KOPT-K1 (cell line): ENCODE measurements around the gene HMGCS2.

Source experiments
- H3K27ac ChIP-seq: fragments of 200-600 bp; sonication (generic); 2 replicates; pipeline ENCODE4 v1.5.1; 2016; ENCODE audit warnings: antibody characterized with exemption, mild to moderate bottlenecking, low read depth, low read length; ENCODE audit not compliant: poor library complexity, severe bottlenecking
- H3K36me3 ChIP-seq: fragments of 200-600 bp; sonication (generic); 2 replicates; pipeline ENCODE4 v1.5.1; 2017; ENCODE audit warnings: antibody characterized with exemption, mild to moderate bottlenecking, low read length, moderate library complexity; ENCODE audit not compliant: insufficient read depth
- H3K9me3 ChIP-seq: fragments of 200-600 bp; sonication (generic); 2 replicates; pipeline ENCODE4 v1.5.1; 2017; ENCODE audit warnings: antibody characterized with exemption, low read length, mild to moderate bottlenecking; ENCODE audit not compliant: insufficient read depth, poor library complexity, severe bottlenecking

The HMGCS2 gene

DNA sequence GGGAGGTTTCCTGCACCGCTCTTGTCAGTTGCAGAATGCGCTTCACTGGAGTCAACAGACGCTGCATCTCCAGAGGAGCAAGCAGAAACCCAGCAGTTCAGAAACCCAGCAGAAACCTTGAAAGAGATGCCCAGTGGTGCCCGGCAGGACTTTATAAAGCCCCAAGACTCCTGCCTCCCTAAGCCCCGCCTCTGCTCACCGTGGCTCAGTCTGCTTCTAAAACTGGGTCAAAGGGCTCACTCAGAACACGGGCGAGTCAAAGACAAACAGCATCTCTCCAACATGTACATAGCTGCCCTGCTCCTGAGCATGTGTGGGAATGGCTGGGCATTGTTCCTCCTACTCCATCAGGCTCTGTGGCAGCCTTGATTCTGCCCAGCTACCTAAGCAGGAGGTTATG lies at the start of gene HMGCS2:
Gene HMGCS2 (minus strand): TSS at position 128 of the 400 bp plus-strand sequence. CDS start 61 bp downstream, at position 67.
- Histone ChIP-seq H3K9me3 (no peaks in the 10 kb centered on the region), H3K36me3 (no peaks in the 10 kb centered on the region), H3K27ac (no peak within 1 kb of the TSS)

DNA sequence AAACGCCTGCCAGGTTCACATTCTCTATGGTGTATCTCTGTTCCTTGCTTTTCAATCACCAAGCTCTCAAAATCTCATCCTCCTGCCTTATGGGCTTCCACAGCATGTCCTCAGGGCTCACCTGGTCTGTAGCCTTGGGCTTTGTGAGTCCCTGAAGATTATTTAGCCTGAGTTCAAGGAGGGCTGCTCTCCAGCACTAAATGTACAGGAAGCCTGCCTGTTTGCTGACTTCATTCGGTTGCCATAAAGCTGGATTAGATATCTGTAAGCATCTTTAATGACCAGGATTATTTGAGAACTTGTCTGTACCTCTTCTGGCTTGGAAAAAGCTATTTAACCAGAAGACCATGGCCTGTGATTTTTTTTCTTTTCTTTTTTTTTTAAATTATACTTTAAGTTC lies 49.5 kb upstream of the HMGCS2 start:
- Histone ChIP-seq H3K36me3 (no peaks in the 10 kb centered on the region), H3K9me3 (no peaks in the 10 kb centered on the region), H3K27ac (no peak overlapping the region)

DNA sequence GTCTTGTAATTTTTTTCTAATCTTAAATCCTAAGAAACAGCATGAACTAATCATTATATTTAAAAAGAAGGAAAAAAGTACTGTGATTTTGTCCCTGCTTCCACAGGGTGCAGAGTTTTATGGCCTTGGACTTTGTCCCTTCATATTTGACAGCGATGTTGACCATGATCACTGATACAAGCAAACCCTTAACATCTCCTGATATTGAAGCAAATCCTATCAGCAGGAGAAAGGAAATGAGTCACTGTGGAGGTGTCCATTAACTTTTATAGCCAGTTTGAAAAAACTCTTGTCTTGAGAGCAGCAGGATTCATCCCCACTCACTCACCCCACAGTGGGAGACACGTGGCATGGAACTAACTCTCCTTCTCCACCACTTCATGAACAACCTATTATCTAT lies 47.7 kb upstream of the HMGCS2 start:
- Histone ChIP-seq H3K36me3 (no peaks in the 10 kb centered on the region), H3K9me3 (no peaks in the 10 kb centered on the region), H3K27ac (no peak overlapping the region)

DNA sequence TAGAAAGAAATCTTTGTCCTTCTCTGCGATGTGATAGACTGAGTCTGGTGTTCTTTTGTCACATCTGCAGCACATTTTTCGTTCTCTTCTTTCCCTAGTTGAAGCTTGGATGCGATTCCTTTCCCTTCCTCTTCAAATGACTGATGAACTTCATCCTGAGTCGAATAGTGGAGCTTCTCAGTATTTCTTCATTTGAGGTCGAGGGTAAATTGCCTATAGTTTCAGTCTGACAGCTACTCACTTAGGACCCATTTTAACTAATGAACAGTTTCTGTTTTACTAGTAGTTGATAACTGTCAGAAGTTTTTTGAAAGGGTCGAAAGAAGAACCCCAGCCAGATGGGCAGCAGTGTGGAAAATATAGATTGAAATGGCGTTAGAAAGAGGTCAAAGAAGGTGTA lies 47.2 kb upstream of the HMGCS2 start:
- Histone ChIP-seq H3K27ac (no peak overlapping the region), H3K36me3 (no peaks in the 10 kb centered on the region), H3K9me3 (no peaks in the 10 kb centered on the region)

DNA sequence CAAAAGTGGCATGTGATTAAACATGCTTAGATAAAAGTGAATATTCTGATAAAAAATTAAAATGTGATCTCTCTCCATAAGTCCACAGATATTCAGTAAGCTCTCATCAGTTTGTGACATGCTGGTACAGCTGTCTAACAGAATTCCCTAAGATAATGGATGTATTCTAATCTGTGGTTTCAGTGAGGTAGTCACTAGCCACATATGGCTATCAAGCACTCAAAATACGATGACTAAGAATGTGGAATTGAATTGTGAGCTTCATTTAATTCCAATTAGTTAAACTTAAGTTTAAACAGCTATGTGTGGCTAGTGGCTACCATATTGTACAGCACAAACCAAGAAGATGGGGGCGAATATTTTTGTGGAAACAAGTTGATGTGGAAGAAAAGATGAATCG lies 46.7 kb upstream of the HMGCS2 start:
- Histone ChIP-seq H3K27ac (no peak overlapping the region), H3K36me3 (no peaks in the 10 kb centered on the region), H3K9me3 (no peaks in the 10 kb centered on the region)

DNA sequence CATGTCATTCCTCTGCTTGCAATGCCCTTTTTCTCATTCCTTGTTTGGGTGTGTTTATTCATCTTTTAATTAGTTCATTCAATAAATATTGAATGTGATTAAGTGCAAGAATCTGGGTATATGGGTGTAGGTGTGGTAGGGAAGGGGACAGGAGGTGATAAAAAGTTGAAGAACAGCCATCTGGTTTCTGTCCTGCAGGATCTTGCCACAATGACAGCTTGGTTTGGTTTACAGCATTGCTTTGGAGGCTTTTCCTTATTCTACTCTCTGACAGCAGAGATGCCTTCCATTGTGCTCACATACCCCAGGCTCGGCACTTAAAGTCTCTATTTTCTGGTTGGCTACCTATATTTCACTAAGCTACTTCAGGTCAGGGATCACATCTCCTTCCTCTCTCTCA lies 45.6 kb upstream of the HMGCS2 start:
- no peaks in the 10 kb centered on the region for H3K9me3 ChIP-seq
- H3K27ac ChIP-seq = no peak overlapping the region
- H3K36me3 ChIP-seq = no peaks in the 10 kb centered on the region

DNA sequence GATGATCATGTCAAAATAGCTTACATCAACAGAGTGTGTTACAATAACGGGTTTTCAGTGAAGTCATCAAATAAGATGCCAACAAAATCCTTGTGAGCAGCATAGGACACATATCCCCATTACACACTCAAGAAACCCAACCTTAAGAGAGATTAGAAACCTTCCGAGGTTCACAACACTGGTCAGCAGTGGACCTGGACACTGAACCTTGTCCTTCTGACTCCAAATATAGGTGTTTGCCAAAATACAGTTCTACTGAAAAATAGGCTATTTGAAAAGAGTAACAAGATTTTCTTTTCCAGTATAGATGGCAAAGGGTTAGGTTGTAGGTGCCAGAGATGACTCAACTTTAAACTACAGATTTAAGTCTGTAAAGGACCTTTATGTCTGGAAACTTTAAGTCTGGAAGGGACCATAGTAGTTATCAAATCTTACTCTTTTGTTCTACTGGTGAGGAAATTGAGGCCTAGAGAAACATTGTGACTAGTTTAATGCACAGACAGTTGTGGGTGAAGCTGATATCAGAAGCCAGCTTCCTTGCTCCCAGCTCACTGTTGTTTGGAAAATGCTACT lies 43.4 kb upstream of the HMGCS2 start:
- H3K36me3 ChIP-seq = no peaks in the 10 kb centered on the region
- no peaks in the 10 kb centered on the region for H3K9me3 ChIP-seq
- H3K27ac ChIP-seq = no peak overlapping the region

DNA sequence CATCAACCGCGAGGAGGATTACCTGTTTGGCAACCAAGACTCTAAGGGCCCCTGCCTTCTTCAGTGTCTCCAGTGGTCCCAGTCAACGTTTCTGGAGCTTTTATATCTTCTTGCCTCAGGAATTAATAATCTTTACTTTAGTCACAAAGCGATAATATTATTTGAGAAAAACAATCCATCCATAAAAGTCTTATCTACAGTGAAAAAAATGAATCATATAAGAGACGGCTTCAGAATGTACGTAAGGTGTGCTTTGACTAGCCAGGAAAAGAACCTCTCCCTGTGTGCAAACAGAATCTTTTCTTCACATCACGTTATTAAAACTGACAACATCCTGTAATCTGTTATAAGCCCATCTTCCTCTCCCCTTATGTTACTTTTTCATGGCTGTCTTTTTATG lies 42.7 kb upstream of the HMGCS2 start, which contains the start of gene REG4:
Gene REG4 (minus strand): TSS at position 74 of the 400 bp plus-strand sequence. CDS start 2,691 bp downstream, outside the sequence.
- Histone ChIP-seq H3K36me3 (no peaks in the 10 kb centered on the region), H3K27ac (no peak within 1 kb of the TSS), H3K9me3 (no peaks in the 10 kb centered on the region)

DNA sequence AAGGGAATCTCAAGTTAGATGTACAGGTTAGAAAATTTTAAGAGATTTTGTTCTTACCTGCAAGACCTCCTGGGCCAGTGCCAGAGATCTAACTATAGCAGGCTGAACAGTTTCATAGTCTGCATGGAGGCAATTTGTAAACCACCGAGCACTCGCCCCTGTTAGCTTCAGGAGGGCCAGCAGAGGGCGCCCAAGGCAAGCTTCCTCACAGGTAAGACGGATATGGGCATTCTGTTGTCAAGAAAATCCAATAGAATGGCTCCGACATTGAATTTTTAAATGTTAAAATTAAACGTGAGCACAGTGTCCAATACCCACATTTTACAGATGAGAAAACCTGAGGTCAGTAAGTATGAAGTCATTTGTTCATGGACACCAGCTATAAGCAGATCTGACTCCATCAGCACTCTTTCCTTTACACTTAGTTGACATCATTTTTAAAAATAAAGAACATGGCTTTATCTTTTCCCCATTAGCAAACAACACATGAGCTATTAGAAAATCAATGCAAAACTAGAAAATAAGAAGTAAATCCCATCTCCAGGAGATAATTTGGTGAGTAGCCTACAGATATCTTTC lies 40.4 kb upstream of the HMGCS2 start:
- Histone ChIP-seq H3K36me3 (no peaks in the 10 kb centered on the region), H3K27ac (no peak overlapping the region), H3K9me3 (no peaks in the 10 kb centered on the region)

DNA sequence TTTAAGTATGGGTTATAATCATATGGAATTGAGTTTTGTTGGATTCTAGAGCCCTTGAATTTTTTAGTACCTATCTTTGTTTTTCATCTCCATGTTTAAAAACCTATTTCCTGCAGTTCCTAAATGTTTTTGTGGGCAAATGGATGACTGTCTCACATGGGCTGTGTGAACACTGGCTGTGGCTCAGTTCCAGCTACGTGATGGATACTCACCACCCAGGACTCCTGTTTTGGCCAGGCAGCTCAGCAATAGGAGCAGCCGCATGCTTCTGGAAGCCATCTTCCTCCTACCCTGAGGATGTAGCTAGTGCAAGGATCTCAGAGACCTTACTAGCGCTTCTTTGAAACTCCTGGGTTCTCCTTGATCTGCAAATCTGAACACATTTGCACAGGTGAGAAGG lies 39.8 kb upstream of the HMGCS2 start:
- no peak overlapping the region for H3K27ac ChIP-seq
- H3K36me3 ChIP-seq = no peaks in the 10 kb centered on the region
- no peaks in the 10 kb centered on the region for H3K9me3 ChIP-seq

DNA sequence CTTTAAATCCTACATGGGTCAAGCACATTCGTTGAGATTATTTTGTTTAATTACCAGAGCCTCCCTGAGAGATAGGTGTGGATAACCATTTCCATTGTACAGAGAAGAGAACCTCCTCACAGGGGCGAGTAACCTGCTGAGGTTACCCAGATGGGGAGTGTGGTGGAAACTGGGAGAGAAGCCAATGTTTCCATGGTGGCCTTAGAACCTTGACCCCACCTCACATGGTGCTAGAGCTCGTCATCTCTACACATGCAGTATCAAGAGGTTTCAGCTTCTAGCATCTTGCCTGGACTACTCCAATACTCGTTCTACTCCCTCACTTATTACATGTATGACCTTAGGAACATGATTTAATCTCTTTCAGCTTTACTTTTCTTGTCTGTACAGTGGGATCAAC lies 37.8 kb upstream of the HMGCS2 start:
- Histone ChIP-seq H3K27ac (no peak overlapping the region), H3K9me3 (no peaks in the 10 kb centered on the region), H3K36me3 (no peaks in the 10 kb centered on the region)

DNA sequence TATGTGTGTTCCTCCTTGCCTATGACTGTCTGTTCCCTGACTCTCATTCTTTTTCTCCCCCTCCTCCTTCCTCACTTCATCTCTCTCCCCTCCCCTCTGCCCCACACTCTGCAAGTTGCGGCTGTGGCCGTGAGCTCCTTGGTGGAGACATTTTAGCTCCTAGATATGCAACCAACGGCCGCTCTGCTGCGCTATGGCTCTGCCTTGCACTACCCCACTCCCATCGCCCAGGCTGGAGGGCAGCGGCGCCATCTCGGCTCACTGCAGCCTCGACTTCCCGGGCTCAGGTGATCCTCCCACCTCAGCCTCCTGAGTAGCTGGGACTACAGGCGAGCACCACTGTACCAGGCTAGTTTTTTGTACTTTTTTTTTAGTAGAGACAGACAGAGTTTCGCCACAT lies 37.0 kb upstream of the HMGCS2 start:
- Histone ChIP-seq H3K9me3 (no peaks in the 10 kb centered on the region), H3K36me3 (no peaks in the 10 kb centered on the region), H3K27ac (no peak overlapping the region)

DNA sequence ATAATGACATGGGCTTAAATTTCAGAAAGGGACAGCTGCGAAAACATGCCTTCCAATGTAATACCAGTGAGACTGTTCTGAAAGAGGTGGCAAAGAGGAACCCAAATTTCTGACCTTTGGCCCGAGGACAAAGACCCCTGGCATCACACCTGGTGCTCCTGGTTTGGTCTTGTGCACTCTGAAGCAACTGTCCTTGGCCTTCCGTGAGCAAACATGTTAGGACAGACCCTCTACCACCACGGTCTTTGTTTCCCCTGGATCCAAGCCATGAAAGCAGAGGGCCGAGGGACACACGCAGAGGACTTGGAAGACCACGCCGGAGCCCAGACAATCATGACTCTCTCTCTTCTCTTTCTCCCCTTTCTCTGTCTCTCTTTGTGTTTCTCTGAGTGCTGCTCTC lies 36.5 kb upstream of the HMGCS2 start:
- H3K36me3 ChIP-seq = no peaks in the 10 kb centered on the region
- no peaks in the 10 kb centered on the region for H3K9me3 ChIP-seq
- H3K27ac ChIP-seq = no peak overlapping the region

DNA sequence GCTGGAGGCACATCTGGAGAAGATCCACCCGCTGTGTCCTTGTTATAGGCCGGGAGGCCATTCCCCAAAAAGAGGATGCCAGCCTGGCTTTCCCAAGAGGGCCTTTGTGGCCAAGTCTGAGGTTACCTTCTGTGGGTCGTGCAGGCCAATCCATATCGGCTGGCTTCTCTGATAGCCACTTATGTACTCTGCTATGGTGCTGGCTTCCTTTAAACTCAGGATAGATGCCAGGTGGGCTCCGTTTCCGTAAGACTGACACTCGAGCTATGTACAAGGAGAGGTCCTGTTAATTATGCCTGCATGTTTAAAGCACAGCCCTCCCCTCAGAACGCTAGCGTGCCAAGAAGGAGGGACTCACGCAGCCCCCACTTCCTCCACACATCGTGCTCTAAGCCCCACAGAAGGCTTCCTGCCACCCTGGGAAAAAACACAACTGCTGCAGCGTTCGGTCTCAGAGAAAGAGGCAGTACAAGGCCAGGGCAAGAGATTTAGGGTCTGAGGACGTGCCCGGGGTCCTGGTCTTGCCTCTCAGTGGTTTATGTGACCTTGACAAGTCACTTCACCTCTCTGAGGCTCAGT lies 31.0 kb upstream of the HMGCS2 start:
- H3K36me3 ChIP-seq = no peaks in the 10 kb centered on the region
- H3K9me3 ChIP-seq = no peaks in the 10 kb centered on the region
- H3K27ac ChIP-seq = no peak overlapping the region

DNA sequence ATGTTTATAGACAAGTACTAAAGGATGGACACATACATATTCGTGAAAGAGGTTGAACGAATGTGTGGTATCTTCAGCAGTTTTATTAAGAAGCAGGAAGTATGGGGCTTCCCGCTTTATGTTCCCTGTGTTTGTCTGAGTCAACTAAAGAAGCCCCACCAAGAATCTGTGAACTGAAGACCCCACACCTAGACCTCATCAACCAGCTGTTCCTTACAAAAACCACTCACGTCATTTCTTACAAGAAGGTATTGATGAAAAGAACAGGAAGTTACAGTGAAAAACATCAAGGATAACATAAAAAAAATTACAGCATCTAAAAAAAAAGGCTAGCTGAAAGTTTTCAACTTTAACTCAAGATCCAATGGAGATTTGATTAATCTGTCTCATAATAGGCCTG lies 30.3 kb upstream of the HMGCS2 start:
- Histone ChIP-seq H3K36me3 (no peaks in the 10 kb centered on the region), H3K27ac (no peak overlapping the region), H3K9me3 (no peaks in the 10 kb centered on the region)

DNA sequence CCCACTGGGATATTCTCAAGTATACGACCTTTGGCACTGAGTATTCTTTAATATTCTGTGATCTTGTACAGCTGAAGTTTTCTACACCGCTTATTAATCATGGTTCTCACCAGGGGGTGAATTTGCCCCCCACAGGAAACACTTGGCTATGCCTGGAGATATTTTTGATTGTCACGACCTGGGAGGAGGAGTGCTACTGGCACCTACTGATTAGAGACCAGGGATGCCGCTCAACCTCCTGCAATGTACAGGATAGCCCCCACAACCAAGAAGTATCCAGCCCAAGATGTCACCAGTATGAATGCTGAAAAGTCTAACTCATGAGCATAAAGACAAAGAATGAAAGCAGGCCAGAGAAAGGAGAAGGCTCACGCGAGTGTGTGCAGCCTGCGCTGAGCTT lies 28.9 kb upstream of the HMGCS2 start:
- Histone ChIP-seq H3K36me3 (no peaks in the 10 kb centered on the region), H3K9me3 (no peaks in the 10 kb centered on the region), H3K27ac (no peak overlapping the region)
